HepG2 (cell line): ENCODE data around the gene NEGR1. TPM values are rescaled to one million over a fixed set of nuclear protein-coding genes. Genes with fewer than 3 reads are reported as not detected.

Source experiments
- ATAC-seq: fragments of 200-7000 bp; cut with Tn5 transposase; 3 replicates; pipeline ENCODE4 v1.9.1; 2020; ENCODE audit warnings: mild to moderate bottlenecking, moderate library complexity
- BruUV-seq: library from RNA; stranded (reverse); fragments of 400-500 nt; replicated peaks from 2 replicates; lab custom pipeline; 2021; lab: Mats Ljungman, UMichigan
- CTCF ChIA-PET: fragments of 300-600 bp; formaldehyde crosslinking; extraction: SDS; loops from one replicate; lab custom pipeline; 2021; ENCODE audit warnings: low total read pairs, inconsistent platforms, low intra/inter-chr PET ratio; lab: Yijun Ruan, JAX
- POLR2A ChIA-PET: fragments of 350-600 bp; sonication (Branson Sonifier 250); formaldehyde crosslinking; loops from one replicate; lab custom pipeline; 2020; ENCODE audit warnings: antibody characterized with exemption, inconsistent platforms; lab: Yijun Ruan, JAX
- DNase-seq: peaks from one replicate; pipeline ENCODE4 v3.0.0-alpha.2; 2015; ENCODE audit warnings: low spot score
- FAIRE-seq: peaks from 3 replicates; lab custom pipeline; 2011; peaks lifted over from hg19 to GRCh38; lab: Jason Lieb, UNC
- H2AFZ ChIP-seq: one replicate; pipeline ENCODE4 v1.6.1; 2011; ENCODE audit warnings: low read length, inconsistent platforms
- H3K27ac ChIP-seq: fragments of 300-600 bp; 3 replicates; pipeline ENCODE4 v1.8.0; 2011; ENCODE audit warnings: mixed run types, mild to moderate bottlenecking, mixed read lengths, low read length, inconsistent platforms; ENCODE audit not compliant: insufficient read depth; ENCODE audit errors: extremely low read length
- H3K27me3 ChIP-seq, 2 experiments: fragments of 200-600 bp in 1 of 2; 2 replicates in 1 of 2; 3 replicates in 1 of 2; pipeline versions ENCODE4 v1.6.0 to v1.8.0; 2011; ENCODE audit warnings: low read length in 2 of 2, mild to moderate bottlenecking in 2 of 2, moderate library complexity in 2 of 2, inconsistent platforms in 1 of 2; ENCODE audit not compliant: insufficient read depth in 2 of 2, control insufficient read depth in 1 of 2
- H3K36me3 ChIP-seq, 2 experiments: fragments of 200-600 bp in 1 of 2; replicated peaks in 1 of 2; 2 replicates in 1 of 2; 3 replicates in 1 of 2; pipeline versions ENCODE4 v1.5.1 to v1.8.0; 2011; ENCODE audit warnings: low read length in 2 of 2, inconsistent platforms in 1 of 2; ENCODE audit not compliant: insufficient read depth in 2 of 2, control insufficient read depth in 1 of 2
- H3K4me1 ChIP-seq: 2 replicates; pipeline ENCODE4 v1.5.1; 2012; ENCODE audit warnings: low read length, inconsistent platforms; ENCODE audit not compliant: insufficient read depth
- H3K4me2 ChIP-seq: 2 replicates; pipeline ENCODE4 v1.6.0; 2011; ENCODE audit warnings: low read depth, low read length, inconsistent platforms
- H3K4me3 ChIP-seq, 3 experiments: fragments of 200-600 bp in 1 of 3; sonication (generic), shearing (Covaris generic) in 1 of 3; replicated peaks in 1 of 3; 2 replicates each; pipeline ENCODE4 v1.5.1; 2011 to 2016; ENCODE audit warnings: low read length in 3 of 3, inconsistent platforms in 2 of 3, low read depth in 2 of 3, mild to moderate bottlenecking in 2 of 3, control low read depth in 1 of 3, mixed read lengths in 1 of 3; ENCODE audit not compliant: insufficient read depth in 1 of 3
- H3K79me2 ChIP-seq: one replicate; pipeline ENCODE4 v1.6.1; 2011; ENCODE audit warnings: low read length, inconsistent platforms; ENCODE audit not compliant: insufficient read depth
- H3K9ac ChIP-seq: 2 replicates; pipeline ENCODE4 v1.6.0; 2011; ENCODE audit warnings: mild to moderate bottlenecking, low read depth, low read length, inconsistent platforms; ENCODE audit not compliant: insufficient read depth
- H3K9me3 ChIP-seq: 2 replicates; pipeline ENCODE4 v1.5.1; 2012; ENCODE audit warnings: mild to moderate bottlenecking, low read length
- H4K20me1 ChIP-seq: 2 replicates; pipeline ENCODE4 v1.6.0; 2011; ENCODE audit warnings: inconsistent platforms, mild to moderate bottlenecking, low read length, moderate library complexity; ENCODE audit not compliant: insufficient read depth
- HNRNPUL1 ChIP-seq: fragments of 200-400 bp; formaldehyde crosslinking; IDR thresholded peaks from 2 replicates; pipeline ENCODE4 v1.6.1; 2017; ENCODE audit warnings: low read depth, mild to moderate bottlenecking, low read length, moderate library complexity
- RFXAP ChIP-seq: sonication (generic); formaldehyde crosslinking; IDR thresholded peaks from 2 replicates; pipeline ENCODE4 v1.4.0; 2020; ENCODE audit warnings: missing genetic modification reagents, borderline replicate concordance
- SOX13 ChIP-seq, 3 experiments: fragments of 450-650 bp in 1 of 3; sonication (generic) in 1 of 3; formaldehyde crosslinking in 1 of 3; IDR thresholded peaks in 2 of 3; conservative IDR thresholded peaks in 1 of 3; 2 replicates each; pipeline versions ENCODE4 v1.5.0 to v1.6.1; 2016 to 2020; ENCODE audit warnings: antibody characterized with exemption in 1 of 3, mild to moderate bottlenecking in 1 of 3, missing compliant biosample characterization in 1 of 3, missing genetic modification reagents in 1 of 3, moderate library complexity in 1 of 3
- ZNF264 ChIP-seq: sonication (generic); formaldehyde crosslinking; IDR thresholded peaks from 2 replicates; pipeline ENCODE4 v1.4.0; 2020; ENCODE audit warnings: missing genetic modification reagents
- WGBS: methylation state at CpG from one replicate; pipeline ENCODE4 v1.1.6; 2017; ENCODE audit warnings: low lambda C conversion rate; 5-methylcytosine and 5-hydroxymethylcytosine counted together
- in situ Hi-C: cut with HindIII; loops from 2 replicates; pipeline ENCODE4 v1.10.0; 2017; ENCODE audit warnings: low pct_unique_long_range_greater_than_20kb; ENCODE audit not compliant: extremely low pct_ligation_motif_present
- intact Hi-C: fragments of 100-400 bp; cut with micrococcal nuclease; formaldehyde crosslinking; loops from one replicate; pipeline ENCODE4 v1.10.0; 2022; ENCODE audit not compliant: unreplicated experiment
- polyA plus RNA-seq, 8 experiments: library from polyadenylated mRNA; depleted of rRNA in 3 of 8; stranded (reverse) in 7 of 8; unstranded in 1 of 8; fragments of >200 nt; fragmentation: Illumina TruSeq in 4 of 8; extraction: Trizol in 4 of 8; gene quantifications; 2 replicates each; pipeline versions ENCODE4 v1.2.1 to v1.2.3, GENCODE V29; 2011 to 2016; ENCODE audit warnings: low read depth in 4 of 8, missing spikeins in 1 of 8, mixed read lengths in 1 of 8; ENCODE audit not compliant: insufficient read depth in 1 of 8
- total RNA-seq, 5 experiments: library from RNA; depleted of rRNA; stranded (reverse); fragments of >200 nt; fragmentation: Illumina TruSeq; extraction: Trizol; gene quantifications; 2 replicates each; pipeline ENCODE4 v1.2.3, GENCODE V29; 2016; ENCODE audit warnings: low read depth in 1 of 5
- TF ChIP-seq, protein P1 (sequence below): sonication (generic); formaldehyde crosslinking; IDR thresholded peaks from 2 replicates; pipeline ENCODE4 v1.4.0; 2020; ENCODE audit warnings: missing genetic modification reagents

Gene NEGR1
- total and polyA plus RNA-seq, 2 of the 13 experiments (the other 11 are each of a cell fraction or from before 2014, with no cell fraction given) = not detected

DNA sequence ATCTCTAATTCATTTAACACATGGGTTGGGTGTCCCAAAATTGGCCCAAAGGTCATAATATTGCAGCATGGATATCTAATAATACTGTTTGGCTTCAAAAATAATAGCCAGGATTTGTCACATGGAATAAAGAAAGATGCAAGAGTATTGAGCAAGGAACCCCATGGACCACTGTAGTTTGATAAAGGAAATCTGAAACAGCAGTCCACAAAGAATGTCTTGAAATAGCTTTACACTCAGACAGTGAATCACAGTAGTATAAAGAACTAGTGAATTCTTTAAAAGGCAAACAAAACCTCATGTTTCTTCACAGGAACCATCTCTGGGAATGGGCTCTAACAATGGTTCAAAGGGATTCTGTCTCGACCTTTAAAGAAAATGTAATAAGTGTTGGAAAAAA is 625.4 kb downstream of the NEGR1 start:
- WGBS = 0% methylated on average over 1 of the region's 1 CpG
- Histone ChIP-seq H3K27me3 (no peaks in the 10 kb centered on the region), H3K4me1 (no peaks in the 10 kb centered on the region), H3K36me3 (no peaks in the 10 kb centered on the region), H3K4me3 (no peak overlapping the region), H3K9ac (no peak overlapping the region), H4K20me1 (no peaks in the 10 kb centered on the region), H3K4me2 (no peak overlapping the region), H2AFZ (no peak overlapping the region), H3K9me3 (peaks cover 14% of the 10 kb centered on the region; the same call in 1 of the 2 replicates), H3K79me2 (no peaks in the 10 kb centered on the region), H3K27ac (no peak overlapping the region)
- no peak for ATAC-seq
- no peak for FAIRE-seq
- intact Hi-C loops (no loop called here), in situ Hi-C loops (no loop called here)
- ChIA-PET CTCF (no interaction called here), POLR2A (no interaction called here)
- TF ChIP-seq ZNF264 = no peak
- TF ChIP-seq HNRNPUL1 = no peak
- TF ChIP-seq SOX13 (IDR thresholded peaks at IDR 0.05) = no peak
- TF ChIP-seq SOX13 (CRISPR knock-in tag; conservative IDR thresholded peaks at IDR 0.05 in 1 of 2, IDR thresholded peaks at IDR 0.05 in 1 of 2) = no peak
- TF ChIP-seq, protein P1, sequence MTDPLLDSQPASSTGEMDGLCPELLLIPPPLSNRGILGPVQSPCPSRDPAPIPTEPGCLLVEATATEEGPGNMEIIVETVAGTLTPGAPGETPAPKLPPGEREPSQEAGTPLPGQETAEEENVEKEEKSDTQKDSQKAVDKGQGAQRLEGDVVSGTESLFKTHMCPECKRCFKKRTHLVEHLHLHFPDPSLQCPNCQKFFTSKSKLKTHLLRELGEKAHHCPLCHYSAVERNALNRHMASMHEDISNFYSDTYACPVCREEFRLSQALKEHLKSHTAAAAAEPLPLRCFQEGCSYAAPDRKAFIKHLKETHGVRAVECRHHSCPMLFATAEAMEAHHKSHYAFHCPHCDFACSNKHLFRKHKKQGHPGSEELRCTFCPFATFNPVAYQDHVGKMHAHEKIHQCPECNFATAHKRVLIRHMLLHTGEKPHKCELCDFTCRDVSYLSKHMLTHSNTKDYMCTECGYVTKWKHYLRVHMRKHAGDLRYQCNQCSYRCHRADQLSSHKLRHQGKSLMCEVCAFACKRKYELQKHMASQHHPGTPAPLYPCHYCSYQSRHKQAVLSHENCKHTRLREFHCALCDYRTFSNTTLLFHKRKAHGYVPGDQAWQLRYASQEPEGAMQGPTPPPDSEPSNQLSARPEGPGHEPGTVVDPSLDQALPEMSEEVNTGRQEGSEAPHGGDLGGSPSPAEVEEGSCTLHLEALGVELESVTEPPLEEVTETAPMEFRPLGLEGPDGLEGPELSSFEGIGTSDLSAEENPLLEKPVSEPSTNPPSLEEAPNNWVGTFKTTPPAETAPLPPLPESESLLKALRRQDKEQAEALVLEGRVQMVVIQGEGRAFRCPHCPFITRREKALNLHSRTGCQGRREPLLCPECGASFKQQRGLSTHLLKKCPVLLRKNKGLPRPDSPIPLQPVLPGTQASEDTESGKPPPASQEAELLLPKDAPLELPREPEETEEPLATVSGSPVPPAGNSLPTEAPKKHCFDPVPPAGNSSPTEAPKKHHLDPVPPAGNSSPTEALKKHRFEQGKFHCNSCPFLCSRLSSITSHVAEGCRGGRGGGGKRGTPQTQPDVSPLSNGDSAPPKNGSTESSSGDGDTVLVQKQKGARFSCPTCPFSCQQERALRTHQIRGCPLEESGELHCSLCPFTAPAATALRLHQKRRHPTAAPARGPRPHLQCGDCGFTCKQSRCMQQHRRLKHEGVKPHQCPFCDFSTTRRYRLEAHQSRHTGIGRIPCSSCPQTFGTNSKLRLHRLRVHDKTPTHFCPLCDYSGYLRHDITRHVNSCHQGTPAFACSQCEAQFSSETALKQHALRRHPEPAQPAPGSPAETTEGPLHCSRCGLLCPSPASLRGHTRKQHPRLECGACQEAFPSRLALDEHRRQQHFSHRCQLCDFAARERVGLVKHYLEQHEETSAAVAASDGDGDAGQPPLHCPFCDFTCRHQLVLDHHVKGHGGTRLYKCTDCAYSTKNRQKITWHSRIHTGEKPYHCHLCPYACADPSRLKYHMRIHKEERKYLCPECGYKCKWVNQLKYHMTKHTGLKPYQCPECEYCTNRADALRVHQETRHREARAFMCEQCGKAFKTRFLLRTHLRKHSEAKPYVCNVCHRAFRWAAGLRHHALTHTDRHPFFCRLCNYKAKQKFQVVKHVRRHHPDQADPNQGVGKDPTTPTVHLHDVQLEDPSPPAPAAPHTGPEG (CRISPR knock-in tag) = no peak
- TF ChIP-seq RFXAP (CRISPR knock-in tag) = no peak
- no peak for DNase-seq
- no TSS peak for BruUV-seq
